GM19023 (cell line): ENCODE results near the gene SHROOM1.
"Not testable (repeated sequence)": the region's sequence is repeated elsewhere in the genome, so short reads cannot be mapped to it uniquely, and the experiment has no call there.

Source experiments
- ATAC-seq: cut with Tn5 transposase; IDR thresholded peaks from one replicate; pipeline ENCODE4 v1.9.1; 2021; ENCODE audit warnings: mild to moderate bottlenecking, moderate library complexity; ENCODE audit not compliant: unreplicated experiment

The SHROOM1 gene

DNA sequence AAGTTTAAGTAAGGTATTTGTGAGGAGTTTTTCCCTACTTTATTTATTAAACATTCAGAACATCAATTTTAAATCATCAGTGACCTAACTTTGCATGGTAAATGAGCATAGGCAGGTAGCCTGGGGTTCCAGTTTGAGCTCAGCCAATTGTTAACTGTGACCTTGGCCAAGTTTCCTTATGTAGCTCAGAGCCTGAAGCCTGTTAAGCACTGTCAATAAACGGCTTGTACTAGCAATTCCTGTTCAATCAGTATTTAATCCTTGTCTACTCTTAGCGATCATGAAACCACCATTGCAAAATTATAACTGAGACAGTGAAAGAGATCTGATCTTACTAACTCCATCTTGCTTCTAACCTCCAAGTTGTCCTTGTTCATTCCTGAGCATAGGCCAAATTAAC lies 22.0 kb downstream of the SHROOM1 start:
- ATAC-seq = no peak

DNA sequence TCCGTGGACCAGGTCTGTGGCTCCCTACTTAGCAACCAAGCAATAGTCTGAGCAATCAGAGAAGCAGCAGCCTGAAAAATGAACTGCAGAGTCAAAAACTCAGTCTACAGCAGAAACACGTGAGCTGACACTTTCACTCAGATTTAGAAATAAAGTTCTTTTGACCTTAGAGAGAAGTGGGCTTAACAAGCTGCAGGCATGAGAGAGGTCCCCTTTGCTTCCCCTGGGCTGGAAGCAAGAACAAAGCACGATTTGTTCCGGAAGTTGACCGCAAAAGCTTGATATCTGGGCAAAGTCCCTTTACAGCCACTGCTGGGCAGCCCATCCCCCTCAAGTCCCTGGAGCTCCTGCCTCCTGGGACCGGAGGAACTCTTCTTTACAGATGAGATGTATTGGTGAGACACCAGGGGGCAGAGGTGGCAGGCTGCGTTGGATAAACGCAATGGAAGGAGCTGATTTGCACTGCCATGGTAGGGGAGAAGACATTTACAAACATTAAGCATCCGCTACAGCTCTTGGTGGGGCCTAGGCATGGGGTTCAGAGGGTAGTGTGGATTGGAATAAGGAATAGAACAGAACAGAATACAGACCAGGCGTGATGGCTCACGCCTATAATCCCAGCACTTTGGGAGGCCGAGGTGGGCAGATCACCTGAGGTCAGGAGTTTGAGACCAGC lies 23.1 kb downstream of the SHROOM1 start:
- ATAC-seq = no peak

DNA sequence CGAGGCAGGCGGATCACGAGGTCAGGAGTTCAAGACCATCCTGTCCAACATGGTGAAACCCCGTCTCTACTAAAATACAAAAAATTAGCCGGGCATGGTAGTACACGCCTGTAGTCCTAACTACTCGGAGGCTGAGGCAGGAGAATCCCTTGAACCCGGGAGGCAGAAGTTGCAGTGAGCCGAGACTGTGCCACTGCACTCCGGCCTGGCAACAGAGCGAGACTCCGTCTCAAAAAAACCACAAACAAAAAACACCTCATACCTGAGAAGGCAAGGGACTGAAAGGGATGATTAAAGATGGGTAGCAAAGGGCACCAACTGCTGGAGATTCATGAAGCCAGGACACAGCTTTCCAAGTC lies 23.7 kb downstream of the SHROOM1 start:
- ATAC-seq = not testable (repeated sequence)

DNA sequence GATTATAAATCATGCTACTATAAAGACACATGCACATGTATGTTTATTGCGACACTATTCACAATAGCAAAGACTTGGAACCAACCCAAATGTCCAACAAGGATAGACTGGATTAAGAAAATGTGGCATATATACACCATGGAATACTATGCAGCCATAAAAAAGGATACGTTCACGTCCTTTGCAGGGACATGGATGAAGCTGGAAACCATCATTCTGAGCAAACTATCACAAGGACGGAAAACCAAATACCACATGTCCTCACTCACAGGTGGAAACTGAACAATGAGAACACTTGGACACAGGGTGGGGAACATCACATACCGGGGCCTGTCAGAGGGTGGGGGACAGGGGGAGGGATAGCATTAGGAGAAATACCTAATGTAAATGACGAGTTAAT lies 24.6 kb downstream of the SHROOM1 start:
- not testable (repeated sequence) for ATAC-seq

DNA sequence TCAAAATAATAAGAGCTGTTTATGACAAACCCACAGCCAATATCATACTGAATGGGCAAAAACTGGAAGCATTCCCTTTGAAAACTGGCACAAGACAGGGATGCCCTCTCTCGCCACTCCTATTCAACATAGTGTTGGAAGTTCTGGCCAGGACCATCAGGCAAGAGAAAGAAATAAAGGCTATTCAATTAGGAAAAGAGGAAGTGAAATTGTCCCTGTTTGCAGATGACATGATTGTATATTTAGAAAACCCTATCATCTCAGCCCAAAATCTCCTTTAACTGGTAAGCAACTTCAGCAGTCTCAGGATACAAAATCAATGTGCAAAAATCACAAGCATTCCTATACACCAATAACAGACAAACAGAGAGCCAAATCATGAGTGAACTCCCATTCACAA lies 26.2 kb downstream of the SHROOM1 start:
- ATAC-seq = not testable (repeated sequence)

DNA sequence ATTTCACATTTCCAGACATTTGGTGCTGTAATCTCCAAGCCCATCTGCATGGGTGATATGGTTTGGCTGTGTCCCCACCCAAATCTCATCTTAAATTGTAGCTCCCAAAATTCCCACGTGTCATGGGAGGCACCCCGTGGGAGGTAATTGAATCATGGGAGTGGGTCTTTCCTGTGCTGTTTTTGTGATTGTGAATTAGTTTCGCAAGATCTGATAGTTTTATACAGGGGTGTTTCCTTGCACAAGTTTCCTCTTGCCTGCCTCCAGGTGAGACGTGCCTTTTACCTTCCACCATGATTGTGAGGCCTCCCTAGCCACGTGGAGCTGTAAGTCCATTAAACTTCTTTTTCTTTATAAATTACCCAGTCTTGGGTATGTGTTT lies 27.8 kb downstream of the SHROOM1 start:
- ATAC-seq = not testable (repeated sequence)

DNA sequence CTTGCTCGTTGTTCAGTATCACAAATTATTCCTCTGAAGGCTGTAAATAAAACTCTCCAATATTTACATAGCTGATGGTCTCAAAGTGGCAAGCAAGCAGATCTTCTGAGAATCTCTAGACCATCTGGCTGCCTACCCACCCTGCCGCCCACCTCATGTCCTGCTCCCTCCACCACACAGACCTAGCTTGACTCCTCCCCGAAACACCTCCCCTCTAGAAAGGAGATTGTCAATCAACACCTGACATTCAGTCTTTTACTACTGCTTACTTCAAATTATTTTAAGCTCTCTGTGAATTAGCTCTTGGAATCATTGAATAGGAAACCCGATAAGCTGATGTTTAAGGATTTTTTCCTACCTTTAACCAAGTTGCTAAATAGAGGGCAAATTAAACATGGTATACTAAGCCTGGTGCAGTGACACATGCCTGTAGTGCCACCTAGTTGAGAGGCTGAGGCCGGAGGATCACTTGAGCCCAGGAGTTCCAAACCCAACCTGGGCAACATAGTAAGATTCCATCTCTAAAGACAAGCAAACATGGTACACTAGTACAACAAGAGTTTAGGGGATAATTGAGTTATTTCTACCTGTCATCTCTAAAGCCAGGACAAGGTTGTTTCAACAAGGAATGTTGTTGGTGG lies 28.3 kb downstream of the SHROOM1 start:
- no peak for ATAC-seq

DNA sequence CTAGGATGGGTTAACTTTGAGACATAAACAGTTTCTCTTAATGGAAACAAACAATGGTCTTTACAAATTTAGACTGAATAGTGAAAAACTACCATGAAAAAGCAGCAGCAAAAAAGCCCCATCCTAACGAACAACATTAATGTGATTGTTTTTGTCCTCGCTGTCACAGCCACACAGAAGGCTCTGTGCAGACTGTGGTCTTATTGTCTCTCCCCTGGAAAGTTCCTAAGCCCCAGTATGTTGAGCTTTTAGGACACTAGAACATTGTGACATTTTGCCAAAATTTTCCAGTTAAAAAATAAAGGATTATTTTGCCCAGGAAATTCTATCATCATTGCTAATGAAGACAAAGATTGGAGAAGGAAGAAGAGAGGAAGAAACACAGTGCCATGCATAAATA lies 29.9 kb downstream of the SHROOM1 start:
- ATAC-seq = no peak

DNA sequence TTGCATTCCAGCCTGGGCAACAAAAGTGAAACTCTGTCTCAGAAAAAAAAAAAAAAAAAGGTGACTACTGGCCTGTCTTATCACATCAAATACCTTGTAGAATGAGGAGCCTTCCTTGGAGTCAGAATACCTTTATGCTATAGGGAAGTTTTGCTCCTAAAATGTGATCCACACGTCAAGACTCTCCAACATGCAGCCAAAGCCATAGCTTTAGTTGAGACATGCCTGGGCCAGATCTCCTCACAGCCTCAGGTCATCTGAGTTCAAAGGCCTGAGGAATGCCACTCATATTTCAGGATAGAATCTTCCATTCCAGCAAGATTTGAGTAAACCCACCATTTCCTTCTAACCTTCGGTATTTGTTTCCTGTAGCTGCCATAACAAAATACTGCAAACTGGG lies 31.1 kb downstream of the SHROOM1 start:
- ATAC-seq = no peak

DNA sequence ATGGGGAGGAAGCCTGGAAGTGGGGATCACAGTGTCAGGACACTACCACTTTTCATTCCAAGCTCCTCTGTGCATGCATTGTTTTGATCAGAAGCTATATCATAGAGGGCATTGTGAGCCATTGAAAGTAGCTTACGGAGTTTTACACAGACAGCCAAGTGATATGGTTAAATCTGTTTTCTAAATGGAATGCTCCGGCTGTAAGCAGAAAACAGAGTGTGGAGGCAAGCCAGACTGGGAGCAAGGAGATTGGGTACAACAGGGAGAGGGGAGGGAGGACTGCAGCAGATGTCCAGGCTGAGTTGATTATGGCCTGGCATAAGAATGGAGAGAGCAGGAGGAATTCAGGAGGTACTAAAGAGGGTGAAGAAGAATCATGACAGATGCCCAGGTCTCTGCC lies 32.8 kb downstream of the SHROOM1 start:
- no peak for ATAC-seq

DNA sequence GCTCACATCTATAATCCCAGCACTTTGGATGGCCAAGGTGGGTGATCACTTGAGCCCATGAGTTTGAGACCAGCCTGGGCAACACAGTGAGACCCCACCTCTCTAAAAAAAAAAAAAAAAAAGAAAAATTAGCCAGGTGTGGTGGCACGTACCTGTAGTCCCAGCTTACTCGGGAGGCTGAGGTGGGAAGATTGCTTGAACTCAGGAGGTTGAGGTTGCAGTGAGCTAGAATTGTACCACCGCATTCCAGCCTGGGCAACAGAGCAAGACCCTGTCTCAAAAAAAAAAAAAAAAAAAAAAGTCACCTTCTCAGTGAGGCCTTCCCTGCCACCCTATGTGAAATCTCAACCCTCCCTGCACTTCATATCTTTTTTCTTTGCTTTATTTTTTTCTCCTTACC lies 39.4 kb downstream of the SHROOM1 start:
- ATAC-seq = no peak

DNA sequence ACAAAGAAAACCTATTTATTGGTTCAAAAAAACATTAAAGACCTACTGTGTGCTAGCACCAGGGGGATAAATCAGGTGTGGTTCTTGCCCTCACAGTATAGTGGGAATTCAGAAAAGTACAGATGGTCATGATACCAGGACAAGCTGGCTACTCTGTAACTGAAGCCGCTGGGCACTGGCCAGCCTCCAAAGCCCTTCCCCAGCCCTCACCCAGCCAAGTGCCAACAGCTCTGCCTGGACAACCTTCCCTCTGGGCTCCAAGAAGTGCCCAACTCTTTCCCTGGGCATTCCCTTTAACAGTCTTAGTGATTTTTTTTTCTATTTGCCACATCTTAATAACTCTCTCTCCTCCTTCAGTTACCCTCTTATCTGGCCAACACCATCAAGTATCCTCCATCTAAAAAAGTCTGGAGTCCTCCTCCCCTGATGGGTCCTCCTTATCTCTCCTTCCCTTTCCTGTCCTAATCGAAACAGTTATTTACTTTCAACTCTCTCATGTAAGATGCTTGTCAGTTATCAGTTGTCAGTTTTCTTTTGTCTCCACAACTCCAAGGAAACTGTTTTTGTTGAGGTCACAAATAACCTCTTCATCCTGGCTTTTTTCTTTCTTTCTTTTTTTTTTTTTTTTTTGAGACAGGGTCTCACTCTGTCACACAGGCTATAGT lies 40.1 kb downstream of the SHROOM1 start:
- no peak for ATAC-seq

DNA sequence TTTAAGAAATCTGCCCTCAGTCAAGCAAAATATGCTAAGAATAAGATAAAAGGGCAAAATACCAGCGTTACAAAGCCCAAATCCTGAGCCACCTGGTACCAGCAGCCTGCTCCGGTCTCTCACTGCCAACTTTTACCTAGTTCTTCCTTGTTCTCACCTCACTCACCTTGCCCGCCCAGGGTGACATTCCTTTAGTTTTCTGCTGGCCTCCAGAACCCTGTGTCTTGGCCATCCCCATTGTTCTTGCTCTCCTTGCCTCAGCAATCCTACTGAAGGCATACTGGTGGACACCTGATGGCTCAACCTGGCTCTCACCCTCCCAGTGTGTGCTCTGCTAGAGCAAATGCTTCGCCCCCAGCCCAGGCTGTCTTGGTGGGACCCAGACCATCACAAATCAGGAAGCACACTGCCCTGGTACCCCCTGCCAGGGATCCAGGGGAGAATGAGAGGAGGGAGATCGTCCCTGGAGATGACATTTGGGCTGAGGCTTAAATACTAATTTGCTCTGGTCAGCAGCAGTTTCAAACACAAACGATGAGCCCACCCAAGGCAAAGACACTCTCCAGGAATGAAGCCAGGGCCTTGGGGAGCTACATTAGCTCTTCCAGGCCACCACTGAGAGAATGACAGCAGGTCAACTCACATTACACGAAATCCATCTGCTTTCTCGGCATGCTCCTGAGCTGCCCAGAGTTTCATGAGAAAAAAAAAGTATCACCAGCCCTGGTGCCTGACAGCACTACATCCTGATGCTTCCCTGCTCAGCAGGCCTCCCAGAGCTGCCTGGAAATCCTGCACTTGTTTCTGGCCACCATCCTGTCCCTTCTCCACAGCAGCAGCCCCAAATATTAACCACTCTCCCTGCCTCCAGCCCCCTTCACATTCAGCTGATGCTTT lies 41.2 kb downstream of the SHROOM1 start:
- ATAC-seq = no peak

DNA sequence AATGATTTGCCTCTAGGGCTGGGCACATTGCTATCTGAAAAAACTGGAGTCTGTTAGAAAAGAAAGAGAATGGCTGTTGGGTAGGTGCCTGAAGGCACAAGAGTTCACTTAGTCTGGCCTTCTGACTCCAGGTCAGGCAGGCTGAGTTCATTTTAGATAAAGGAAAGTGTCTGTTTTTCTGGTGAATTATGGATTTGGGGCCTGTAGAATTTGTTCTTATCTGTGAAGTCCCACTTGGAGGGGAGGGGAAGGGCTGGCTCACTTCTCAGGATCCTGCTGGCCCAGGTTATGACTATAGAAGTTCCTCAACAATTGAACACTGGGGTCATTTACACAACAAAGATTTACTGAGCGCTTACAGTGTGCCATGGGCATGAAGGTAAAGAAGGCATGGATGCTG lies 41.9 kb downstream of the SHROOM1 start:
- no peak for ATAC-seq

DNA sequence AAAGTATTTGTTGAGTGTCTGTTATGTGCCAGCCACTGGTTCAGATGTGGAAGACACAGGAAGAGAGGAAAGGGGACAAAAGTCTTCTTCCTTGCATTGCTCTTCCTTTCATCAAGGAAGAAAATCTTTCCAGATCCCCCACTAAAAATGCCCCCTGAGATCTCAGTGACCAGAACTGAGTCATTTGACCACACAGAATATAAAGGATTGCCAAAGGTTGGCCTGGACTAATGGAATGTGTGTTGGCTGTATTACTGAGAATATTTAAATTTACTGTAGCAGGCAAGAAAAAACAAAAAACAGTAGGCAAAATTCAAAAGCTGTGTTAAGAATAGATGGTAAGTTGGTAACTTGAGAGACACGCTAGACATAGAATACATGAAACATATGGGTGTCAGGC lies 43.4 kb downstream of the SHROOM1 start:
- no peak for ATAC-seq

DNA sequence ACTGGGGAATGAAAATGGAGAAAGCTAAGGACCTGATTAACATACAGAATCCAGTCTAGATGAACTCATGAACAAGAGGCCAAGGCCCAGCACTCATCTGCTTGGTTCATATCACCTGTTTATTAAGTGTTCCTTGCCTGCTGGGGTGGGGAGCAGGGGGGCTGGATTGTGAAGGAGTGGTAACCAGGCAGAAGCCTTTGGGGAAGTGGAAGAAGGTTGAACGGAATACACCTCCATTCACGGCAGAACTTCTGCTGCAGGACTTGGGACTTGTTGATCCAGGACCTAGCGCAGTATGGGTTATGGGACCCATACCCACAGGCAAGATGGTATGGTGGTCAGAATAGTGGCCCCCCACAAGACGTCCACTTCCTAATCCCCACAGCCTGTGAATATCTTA lies 44.6 kb downstream of the SHROOM1 start:
- no peak for ATAC-seq

DNA sequence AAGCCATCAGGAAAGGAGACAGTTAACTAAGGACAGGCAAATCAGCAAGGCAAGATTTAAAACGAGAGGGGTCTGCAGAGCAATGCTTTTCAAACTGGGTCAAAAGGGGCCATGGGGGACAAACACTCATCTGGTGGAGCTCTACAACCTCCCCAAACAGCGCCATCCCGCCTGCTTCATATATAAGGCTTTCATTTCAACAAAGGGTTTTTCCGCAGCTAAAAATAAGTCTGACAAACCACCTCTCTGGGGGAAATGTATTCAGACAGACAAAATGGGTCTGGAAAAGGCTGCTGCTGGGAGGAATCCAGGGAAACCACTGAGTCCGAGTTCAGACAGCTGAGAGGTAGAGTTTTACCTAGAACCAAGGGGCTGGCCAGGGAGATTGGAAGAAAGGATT lies 45.1 kb downstream of the SHROOM1 start:
- no peak for ATAC-seq

DNA sequence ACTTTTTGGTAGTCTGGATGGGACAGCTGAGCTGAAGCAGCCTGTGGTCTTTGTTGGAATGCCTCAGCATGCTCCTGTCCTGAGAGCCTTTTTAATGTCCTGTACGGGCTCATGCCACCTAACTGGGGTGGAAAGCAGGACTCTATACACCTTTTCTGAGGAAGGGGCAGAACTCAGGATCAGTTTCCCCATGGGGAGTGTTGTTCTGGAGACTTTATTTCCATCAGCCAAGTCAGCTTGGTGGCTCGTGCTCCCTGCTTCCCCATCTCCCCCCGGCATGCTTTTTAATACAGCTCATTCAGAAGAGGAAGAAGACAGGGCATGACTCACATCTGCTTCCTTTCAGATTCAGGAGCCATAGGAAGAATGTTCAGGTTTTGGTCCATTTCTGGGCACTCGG lies 48.3 kb downstream of the SHROOM1 start:
- no peak for ATAC-seq

DNA sequence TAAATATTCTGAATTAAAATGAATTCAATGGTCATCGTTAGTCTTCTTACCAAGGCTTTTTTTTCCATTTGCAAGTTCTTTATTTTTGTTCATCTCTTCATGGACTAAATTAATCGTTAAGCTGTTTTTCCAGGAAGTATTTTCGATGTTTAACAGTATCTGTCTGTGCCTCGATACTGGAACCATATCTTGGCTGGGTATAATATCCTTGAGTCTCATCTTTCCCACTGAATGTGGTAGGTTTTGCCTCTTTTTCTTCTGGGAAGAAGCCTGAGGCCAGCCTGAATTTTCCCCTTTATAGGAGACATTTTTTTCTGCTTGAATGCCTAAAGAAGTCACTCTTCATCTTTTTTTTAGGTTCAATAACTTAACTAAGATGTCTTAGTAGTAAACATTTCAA lies 49.4 kb downstream of the SHROOM1 start:
- ATAC-seq = no peak

DNA sequence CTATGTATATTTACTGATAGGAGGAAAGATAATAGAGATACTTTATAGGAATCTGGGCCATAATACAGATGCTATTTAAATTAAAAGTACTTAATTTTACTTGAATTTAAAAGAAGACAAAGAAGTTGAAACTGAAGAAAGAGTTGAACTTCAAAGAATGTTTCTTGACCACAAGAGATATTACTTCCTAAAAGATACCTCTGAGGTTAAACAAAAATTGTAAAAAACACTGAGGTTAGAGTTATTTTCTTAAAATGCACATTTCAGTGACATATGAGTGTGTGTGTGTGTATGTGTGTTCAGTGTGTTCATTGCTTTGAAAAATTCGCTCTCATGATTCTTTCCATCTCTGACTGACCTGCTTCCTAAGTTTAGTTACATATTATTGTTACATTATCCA lies 49.9 kb downstream of the SHROOM1 start:
- ATAC-seq = no peak

DNA sequence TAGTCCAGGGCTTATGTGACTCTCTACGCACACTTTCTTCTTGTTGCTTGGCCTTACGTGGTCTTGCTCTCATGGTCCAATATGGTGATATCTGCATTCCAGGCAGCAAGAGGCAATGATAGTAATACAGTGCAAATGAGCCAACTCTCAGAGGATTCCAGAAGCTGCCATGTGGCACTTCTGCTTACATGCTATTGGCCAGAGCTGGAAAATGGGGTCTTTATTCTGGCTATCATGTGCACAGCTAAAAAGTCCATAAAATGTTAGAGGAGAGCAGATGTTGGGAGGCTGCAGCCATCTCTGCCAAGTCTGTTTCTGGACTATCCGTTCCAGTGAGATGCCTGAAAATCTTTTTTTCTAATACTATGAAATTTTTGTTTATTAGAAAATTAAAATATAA lies 50.5 kb downstream of the SHROOM1 start:
- ATAC-seq = no peak

DNA sequence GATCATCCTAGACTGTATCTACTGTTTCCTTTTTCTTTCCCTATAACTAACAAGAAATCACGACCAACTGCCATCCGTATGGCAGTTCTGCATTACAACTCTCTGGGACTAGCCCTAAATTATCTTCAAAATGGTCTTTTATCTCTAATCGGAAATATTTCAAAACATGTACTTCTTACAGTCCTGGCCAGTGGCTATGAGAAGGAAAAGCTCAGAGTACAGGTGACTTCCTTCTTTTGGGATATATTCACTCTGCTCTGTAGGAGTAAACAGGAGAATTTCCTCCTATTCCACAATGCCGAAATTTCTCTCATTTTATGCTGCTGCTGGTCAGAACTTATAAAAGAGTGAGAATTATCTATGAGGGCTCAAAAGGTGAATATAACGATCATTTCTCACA lies 51.6 kb downstream of the SHROOM1 start:
- ATAC-seq = no peak
